Activated CD4-positive, alpha-beta T cell treated with anti-CD3 and anti-CD28 coated beads, Interleukin-2, amount 10 ng/mL, durations not matched to agents 7 days and 5 days (primary cell): ENCODE data around the gene SUN5. TPM values are rescaled to one million over a fixed set of nuclear protein-coding genes. Genes with fewer than 3 reads are reported as not detected.

ENCODE experiments used
- CTCF ChIA-PET: fragments of 350-600 bp; sonication (Branson Sonifier 250); formaldehyde crosslinking; loops from one replicate; lab custom pipeline; 2021; ENCODE audit warnings: antibody characterized with exemption; lab: Charles Lee
- POLR2A ChIA-PET: fragments of 350-600 bp; sonication (Branson Sonifier 250); formaldehyde crosslinking; loops from one replicate; lab custom pipeline; 2021; ENCODE audit warnings: antibody characterized with exemption; lab: Charles Lee
- DNase-seq: peaks from one replicate; pipeline ENCODE4 v3.0.0-alpha.2; 2020
- H3K27ac Mint-ChIP-seq: one replicate; pipeline ENCODE4 v1.8.0; 2021; ENCODE audit warnings: mild to moderate bottlenecking, moderate library complexity, mixed read lengths
- H3K27me3 Mint-ChIP-seq: one replicate; pipeline ENCODE4 v1.8.0; 2021; ENCODE audit warnings: mixed read lengths
- H3K36me3 Mint-ChIP-seq: one replicate; pipeline ENCODE4 v1.8.0; 2021; ENCODE audit warnings: low read depth, mixed read lengths
- H3K4me1 Mint-ChIP-seq: one replicate; pipeline ENCODE4 v1.8.0; 2021; ENCODE audit warnings: mixed read lengths
- H3K4me3 Mint-ChIP-seq: one replicate; pipeline ENCODE4 v1.8.0; 2021; ENCODE audit warnings: mild to moderate bottlenecking, moderate library complexity, mixed read lengths
- H3K9me3 Mint-ChIP-seq: one replicate; pipeline ENCODE4 v1.8.0; 2021; ENCODE audit warnings: mixed read lengths
- total RNA-seq, 2 experiments: library from RNA; stranded (reverse); gene quantifications; one replicate each; pipeline ENCODE4 v1.2.3, GENCODE V29; 2021

The SUN5 gene
- total RNA-seq, 2 experiments from 2014 or later: not detected

GRCh38 chr20:32991792-32992641 is 12.2 kb downstream of the SUN5 start:
- Mint-ChIP-seq H3K27ac (no peak overlapping the region), H3K4me3 (no peak overlapping the region), H3K27me3 (no peaks in the 10 kb centered on the region), H3K9me3 (peaks cover 26% of the 10 kb centered on the region), H3K4me1 (peaks cover 13% of the 10 kb centered on the region), H3K36me3 (peaks cover 8% of the 10 kb centered on the region)
- no peak for DNase-seq
- POLR2A ChIA-PET: interaction anchor here (0.6 kb wide), 1 partner anchor 52 kb away, joined by 4 read pairs; no protein-coding TSS in a partner anchor
- CTCF ChIA-PET: interaction anchor here (1.0 kb wide), 1 partner anchor 10 kb away, joined by 3 read pairs; no protein-coding TSS in a partner anchor

DNA sequence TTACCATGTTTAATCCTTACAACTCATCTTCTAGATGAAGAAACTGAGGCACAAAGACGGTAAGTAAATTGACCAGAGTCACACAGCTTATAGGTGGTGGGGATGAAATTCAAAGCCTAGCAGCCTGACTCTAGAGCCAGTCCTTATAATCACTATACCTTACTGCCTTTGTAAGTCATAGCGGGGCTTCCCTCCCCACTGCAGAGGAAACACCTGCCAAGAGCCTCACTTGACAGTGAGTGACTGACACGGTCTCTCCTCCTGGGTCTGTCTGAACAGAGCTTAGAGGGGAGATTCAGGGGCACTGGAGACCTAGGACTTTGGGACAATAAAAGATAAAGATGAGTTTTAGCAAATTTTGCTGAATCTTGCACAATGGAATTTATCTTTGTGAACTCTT is 12.8 kb downstream of the SUN5 start:
- H3K4me1 Mint-ChIP-seq: peaks cover 13% of the 10 kb centered on the region
- H3K27me3 Mint-ChIP-seq: no peaks in the 10 kb centered on the region
- ChIA-PET CTCF (interaction anchor here (1.0 to 2.9 kb wide), 2 partner anchors 10 to 15 kb away, joined by 3 to 11 read pairs; no protein-coding TSS in a partner anchor), POLR2A (no interaction called here)
- H3K9me3 Mint-ChIP-seq: peaks cover 20% of the 10 kb centered on the region
- DNase-seq: no peak
- H3K27ac Mint-ChIP-seq: no peak overlapping the region
- no peak overlapping the region for H3K4me3 Mint-ChIP-seq
- peaks cover 8% of the 10 kb centered on the region for H3K36me3 Mint-ChIP-seq

DNA sequence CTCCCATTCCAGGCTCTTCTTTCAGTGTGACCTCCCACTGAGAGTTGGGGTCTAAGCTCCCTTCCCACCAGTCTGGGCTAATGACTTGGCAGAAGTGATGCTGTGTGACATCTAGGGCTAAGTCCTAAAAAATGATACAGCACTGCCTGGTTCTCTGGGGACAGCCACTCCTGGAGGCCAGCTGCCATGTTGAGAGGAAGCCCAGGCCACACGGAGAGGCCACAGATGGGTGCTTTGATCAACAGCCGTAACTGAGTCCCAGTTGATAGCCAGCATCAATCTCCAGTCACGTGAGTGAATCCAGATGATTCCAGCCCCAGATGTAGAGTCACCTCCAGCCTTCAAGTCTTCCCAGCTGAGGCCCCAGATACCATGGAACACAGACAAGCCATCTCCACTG is 13.8 kb downstream of the SUN5 start:
- Mint-ChIP-seq H3K27me3 (no peaks in the 10 kb centered on the region), H3K4me1 (peaks cover 13% of the 10 kb centered on the region), H3K36me3 (peaks cover 8% of the 10 kb centered on the region), H3K4me3 (no peak overlapping the region), H3K27ac (no peak overlapping the region), H3K9me3 (peaks cover 14% of the 10 kb centered on the region)
- CTCF ChIA-PET: interaction anchor here (0.5 to 2.9 kb wide), 3 partner anchors 14 to 138 kb away, joined by 3 to 11 read pairs (median 3); no protein-coding TSS in a partner anchor
- DNase-seq: no peak
- POLR2A ChIA-PET: no interaction called here

- Mint-ChIP-seq H3K4me1 (peaks cover 13% of the 10 kb centered on the region), H3K36me3 (peaks cover 1% of the 10 kb centered on the region), H3K4me3 (no peak overlapping the region), H3K9me3 (peaks cover 7% of the 10 kb centered on the region), H3K27me3 (no peaks in the 10 kb centered on the region), H3K27ac (no peak overlapping the region)
- no peak for DNase-seq
- ChIA-PET CTCF (interaction anchor here (1.3 to 2.9 kb wide), 3 partner anchors 10 to 20 kb away, joined by 3 to 11 read pairs (median 3); no protein-coding TSS in a partner anchor), POLR2A (no interaction called here)
These were observed 14.5 kb downstream of the SUN5 start for GRCh38 chr20:32989507-32990283.

GRCh38 chr20:32988008-32988407 is 16.2 kb downstream of the SUN5 start:
- H3K36me3 Mint-ChIP-seq: no peaks in the 10 kb centered on the region
- no peaks in the 10 kb centered on the region for H3K27me3 Mint-ChIP-seq
- CTCF ChIA-PET: interaction anchor here (1.1 to 1.4 kb wide), 2 partner anchors 12 to 42 kb away, joined by 3 read pairs; no protein-coding TSS in a partner anchor
- H3K9me3 Mint-ChIP-seq: no peaks in the 10 kb centered on the region
- no peak for DNase-seq
- H3K4me3 Mint-ChIP-seq: no peak overlapping the region
- POLR2A ChIA-PET: no interaction called here
- no peak overlapping the region for H3K27ac Mint-ChIP-seq
- H3K4me1 Mint-ChIP-seq: peaks cover 9% of the 10 kb centered on the region

DNA sequence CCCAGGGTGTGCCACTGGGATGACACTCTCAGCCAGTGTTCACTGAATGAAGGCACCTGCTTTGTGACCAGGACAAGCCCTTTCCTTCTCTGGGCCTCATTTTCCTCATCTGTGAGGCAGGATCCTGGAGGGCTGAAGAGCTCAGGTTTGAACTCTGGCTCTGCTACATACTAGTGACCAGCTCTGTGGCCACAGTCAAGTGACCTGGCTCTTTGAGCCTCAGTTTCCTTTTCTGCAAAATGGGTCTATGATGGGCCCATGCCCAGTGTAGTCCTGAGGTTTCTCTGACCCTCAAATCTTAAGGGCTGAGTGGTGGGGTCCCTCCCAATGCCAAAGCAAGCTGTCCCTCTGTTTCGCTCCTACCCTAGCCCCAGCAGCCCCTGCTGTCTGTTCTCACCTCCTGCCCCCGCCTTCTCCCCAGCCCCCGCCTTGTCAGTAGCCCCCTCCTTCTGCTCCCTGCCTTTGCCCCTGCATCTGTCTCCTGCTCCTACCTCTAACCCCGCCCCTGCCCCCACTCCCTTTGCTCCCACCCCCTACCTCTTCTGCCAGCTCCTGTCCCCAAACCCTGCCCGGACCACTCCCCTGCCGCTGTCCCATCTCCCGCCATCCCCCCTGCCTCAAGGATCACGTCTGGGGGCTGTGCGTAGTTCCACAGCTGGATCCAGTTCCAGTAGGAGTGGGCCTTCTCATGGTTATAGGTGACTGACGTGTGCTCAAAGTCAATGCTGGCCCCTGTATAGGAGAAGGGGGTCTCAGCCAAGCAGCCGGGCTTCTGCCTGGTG is 17.0 kb downstream of the SUN5 start:
- ChIA-PET CTCF (interaction anchor here (0.5 to 1.3 kb wide), 2 partner anchors 13 to 167 kb away, joined by 8 read pairs; partner anchors contain the start of gene MAPRE1), POLR2A (no interaction called here)
- no peaks in the 10 kb centered on the region for H3K27me3 Mint-ChIP-seq
- DNase-seq: no peak
- no peaks in the 10 kb centered on the region for H3K9me3 Mint-ChIP-seq
- H3K4me3 Mint-ChIP-seq: no peak overlapping the region
- no peaks in the 10 kb centered on the region for H3K36me3 Mint-ChIP-seq
- H3K27ac Mint-ChIP-seq: no peak overlapping the region
- peaks cover 9% of the 10 kb centered on the region for H3K4me1 Mint-ChIP-seq

DNA sequence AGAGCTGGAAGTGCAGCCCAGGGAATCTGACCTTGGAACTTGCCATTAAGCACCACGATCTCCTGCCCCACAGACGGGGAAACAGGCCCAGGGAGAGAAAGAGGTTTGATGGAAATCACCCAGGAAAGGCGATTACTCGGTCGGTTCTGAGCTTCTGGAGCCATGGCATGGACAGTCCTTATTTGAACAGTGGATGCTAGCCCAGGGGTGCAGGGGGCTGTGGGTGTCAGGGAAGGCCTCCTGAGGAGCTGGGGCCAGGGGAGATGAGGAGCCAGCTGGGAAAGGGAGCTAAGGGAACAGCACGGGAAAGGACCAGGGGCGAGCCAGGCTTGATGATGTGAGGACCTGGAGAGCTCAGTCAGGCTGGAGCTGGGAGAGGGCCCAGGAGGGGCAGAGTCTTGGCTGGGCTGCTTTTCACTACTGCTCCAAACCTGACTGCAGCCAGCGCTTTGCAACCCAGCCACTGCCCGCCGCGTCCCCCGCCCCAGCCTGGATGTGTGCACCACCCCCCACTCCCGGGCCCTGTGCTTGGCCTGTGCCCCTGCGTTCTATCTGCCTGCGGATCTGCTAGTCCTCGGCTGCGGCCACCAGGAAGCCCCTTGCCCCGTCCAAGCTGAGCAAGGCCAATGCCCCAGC is 17.8 kb downstream of the SUN5 start:
- H3K4me1 Mint-ChIP-seq: peaks cover 5% of the 10 kb centered on the region
- ChIA-PET CTCF (interaction anchor here (0.5 to 1.3 kb wide), 4 partner anchors 12 to 175 kb away, joined by 3 to 8 read pairs (median 6); partner anchors contain the start of gene MAPRE1), POLR2A (no interaction called here)
- H3K27me3 Mint-ChIP-seq: no peaks in the 10 kb centered on the region
- no peak for DNase-seq
- H3K36me3 Mint-ChIP-seq: no peaks in the 10 kb centered on the region
- no peaks in the 10 kb centered on the region for H3K9me3 Mint-ChIP-seq
- H3K4me3 Mint-ChIP-seq: no peak overlapping the region
- no peak overlapping the region for H3K27ac Mint-ChIP-seq

GRCh38 chr20:32985596-32985995 is 18.6 kb downstream of the SUN5 start:
- H3K27ac Mint-ChIP-seq: no peak overlapping the region
- POLR2A ChIA-PET: no interaction called here
- no peak for DNase-seq
- CTCF ChIA-PET: interaction anchor here (1.0 to 1.9 kb wide), 3 partner anchors 9 to 174 kb away, joined by 3 to 5 read pairs (median 4); no protein-coding TSS in a partner anchor
- H3K4me1 Mint-ChIP-seq: no peaks in the 10 kb centered on the region
- no peaks in the 10 kb centered on the region for H3K27me3 Mint-ChIP-seq
- H3K36me3 Mint-ChIP-seq: no peaks in the 10 kb centered on the region
- no peaks in the 10 kb centered on the region for H3K9me3 Mint-ChIP-seq
- no peak overlapping the region for H3K4me3 Mint-ChIP-seq

DNA sequence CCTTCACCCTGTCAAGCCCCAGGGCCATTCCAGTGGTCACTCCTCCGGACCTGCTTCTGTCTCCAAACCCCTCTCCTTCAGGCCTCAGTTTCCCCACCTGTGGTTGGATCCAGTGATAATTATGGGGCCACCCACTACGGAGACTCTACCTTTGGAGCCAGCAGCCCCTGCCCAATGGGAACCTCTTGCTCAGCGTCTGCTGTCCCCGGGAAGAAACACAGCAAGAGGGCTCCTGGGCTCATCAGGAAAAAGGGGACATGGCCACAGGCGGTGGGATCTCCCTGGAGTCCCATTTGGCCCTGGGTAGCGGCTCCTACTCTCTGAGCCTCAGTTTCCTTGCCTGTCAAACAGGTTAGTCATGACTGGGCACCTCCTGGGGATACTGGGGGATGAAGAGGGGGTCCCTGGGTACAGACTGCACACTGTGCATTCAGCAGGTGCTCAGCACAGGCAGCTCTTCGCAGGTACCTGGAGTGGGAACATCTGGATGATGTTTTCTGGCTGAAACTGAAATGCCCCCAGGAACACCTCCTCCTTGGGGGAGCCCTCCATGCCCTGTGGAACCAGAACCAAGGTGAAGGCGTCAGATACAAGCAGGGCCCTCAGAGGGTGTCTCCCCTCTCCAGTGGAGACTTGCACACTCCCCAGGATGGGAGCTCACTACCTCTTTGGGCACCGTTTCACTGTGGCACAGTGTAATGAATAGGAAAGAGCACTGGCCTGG is 19.4 kb downstream of the SUN5 start:
- Mint-ChIP-seq H3K27ac (peak overlapping the region; percentile 46), H3K4me3 (no peak overlapping the region), H3K4me1 (no peaks in the 10 kb centered on the region), H3K27me3 (no peaks in the 10 kb centered on the region), H3K9me3 (no peaks in the 10 kb centered on the region), H3K36me3 (no peaks in the 10 kb centered on the region)
- ChIA-PET CTCF (interaction anchor here (1.3 to 1.9 kb wide), 2 partner anchors 8 to 12 kb away, joined by 4 to 5 read pairs; no protein-coding TSS in a partner anchor), POLR2A (no interaction called here)
- no peak for DNase-seq

DNA sequence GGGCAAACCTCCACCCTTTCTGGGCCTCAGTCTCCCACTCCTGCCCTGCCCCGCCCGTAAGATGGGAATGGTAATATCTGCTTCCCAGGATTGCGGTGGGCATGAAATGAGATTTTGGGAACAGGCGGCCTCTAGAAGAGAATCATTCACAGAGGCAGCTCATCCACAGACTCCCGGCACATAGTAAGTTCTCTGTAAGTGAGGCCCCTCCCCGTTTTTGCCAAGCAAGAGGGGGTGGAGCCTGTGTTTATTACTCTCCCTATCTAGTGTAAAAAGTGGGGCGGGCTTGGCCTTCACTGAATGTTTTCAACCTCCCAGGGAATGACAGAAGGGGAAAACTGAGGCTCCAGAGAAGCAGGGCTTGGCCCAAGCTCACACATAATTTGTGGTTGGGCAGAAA is 20.0 kb downstream of the SUN5 start:
- H3K36me3 Mint-ChIP-seq: no peaks in the 10 kb centered on the region
- DNase-seq: no peak

DNA sequence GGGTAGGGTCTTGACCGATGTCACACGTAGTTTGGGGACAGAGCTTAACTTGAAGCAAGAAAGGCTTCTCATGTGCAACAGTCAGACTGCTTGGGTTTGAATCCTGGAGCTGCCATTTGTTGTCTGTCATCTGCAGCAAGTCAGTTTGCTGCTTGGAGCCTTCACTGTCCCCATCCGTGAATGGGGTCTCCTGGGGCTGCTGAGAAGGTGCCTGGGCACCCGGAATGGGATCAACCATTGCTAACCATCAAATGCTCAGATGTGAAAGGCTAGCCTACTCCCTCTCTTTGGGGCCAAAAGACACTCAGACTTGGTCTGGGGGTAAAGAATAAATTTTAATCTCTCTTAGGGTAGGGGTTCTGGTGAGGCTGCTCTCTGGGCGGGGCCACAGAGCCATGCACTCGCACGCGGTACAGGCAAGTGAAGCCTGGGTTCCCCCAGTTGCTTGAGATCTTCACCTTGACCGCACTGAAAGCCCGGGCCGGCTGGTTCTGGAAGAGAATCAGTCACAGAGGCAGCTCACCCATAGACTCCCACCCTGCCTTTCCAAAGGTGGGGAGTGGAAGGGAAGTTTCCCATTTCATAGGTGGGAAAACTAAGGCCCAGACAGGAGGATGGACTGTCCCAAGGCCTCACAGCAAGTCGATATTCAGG is 20.6 kb downstream of the SUN5 start:
- Mint-ChIP-seq H3K9me3 (no peaks in the 10 kb centered on the region), H3K4me1 (no peaks in the 10 kb centered on the region), H3K27me3 (no peaks in the 10 kb centered on the region), H3K36me3 (no peaks in the 10 kb centered on the region), H3K27ac (no peak overlapping the region), H3K4me3 (no peak overlapping the region)
- ChIA-PET CTCF (interaction anchor here (0.7 to 1.9 kb wide), 3 partner anchors 9 to 22 kb away, joined by 3 to 7 read pairs (median 5); no protein-coding TSS in a partner anchor), POLR2A (no interaction called here)
- DNase-seq: no peak

More for the DNA sequence above, 20.0 kb downstream of the SUN5 start:
- ChIA-PET POLR2A (no interaction called here), CTCF (interaction anchor here (1.9 kb wide), 1 partner anchor 12 kb away, joined by 5 read pairs; no protein-coding TSS in a partner anchor)
- Mint-ChIP-seq H3K27ac (no peak overlapping the region), H3K4me1 (no peaks in the 10 kb centered on the region), H3K9me3 (no peaks in the 10 kb centered on the region), H3K4me3 (no peak overlapping the region), H3K27me3 (no peaks in the 10 kb centered on the region)
